PC-3 (cell line): ENCODE results near the gene ZNF469.

Source experiments
- EZH2 ChIP-seq: fragments of 300-600 bp; sonication (generic); IDR thresholded peaks from one replicate; pipeline ENCODE4 v1.6.1; 2017; ENCODE audit warnings: antibody characterized with exemption, mild to moderate bottlenecking, low read length; ENCODE audit not compliant: unreplicated experiment
- EZH2phosphoT487 ChIP-seq: fragments of 300-600 bp; sonication (generic); IDR thresholded peaks from 2 replicates; pipeline ENCODE4 v1.6.1; 2018; ENCODE audit warnings: mild to moderate bottlenecking, antibody characterized with exemption, low read length, borderline replicate concordance
- TF ChIP-seq, protein P1 (sequence below): fragments of 300-600 bp; sonication (generic); conservative IDR thresholded peaks from 2 replicates; pipeline ENCODE4 v1.5.1; 2017; ENCODE audit warnings: antibody characterized with exemption, low read depth, mild to moderate bottlenecking, low read length

DNA sequence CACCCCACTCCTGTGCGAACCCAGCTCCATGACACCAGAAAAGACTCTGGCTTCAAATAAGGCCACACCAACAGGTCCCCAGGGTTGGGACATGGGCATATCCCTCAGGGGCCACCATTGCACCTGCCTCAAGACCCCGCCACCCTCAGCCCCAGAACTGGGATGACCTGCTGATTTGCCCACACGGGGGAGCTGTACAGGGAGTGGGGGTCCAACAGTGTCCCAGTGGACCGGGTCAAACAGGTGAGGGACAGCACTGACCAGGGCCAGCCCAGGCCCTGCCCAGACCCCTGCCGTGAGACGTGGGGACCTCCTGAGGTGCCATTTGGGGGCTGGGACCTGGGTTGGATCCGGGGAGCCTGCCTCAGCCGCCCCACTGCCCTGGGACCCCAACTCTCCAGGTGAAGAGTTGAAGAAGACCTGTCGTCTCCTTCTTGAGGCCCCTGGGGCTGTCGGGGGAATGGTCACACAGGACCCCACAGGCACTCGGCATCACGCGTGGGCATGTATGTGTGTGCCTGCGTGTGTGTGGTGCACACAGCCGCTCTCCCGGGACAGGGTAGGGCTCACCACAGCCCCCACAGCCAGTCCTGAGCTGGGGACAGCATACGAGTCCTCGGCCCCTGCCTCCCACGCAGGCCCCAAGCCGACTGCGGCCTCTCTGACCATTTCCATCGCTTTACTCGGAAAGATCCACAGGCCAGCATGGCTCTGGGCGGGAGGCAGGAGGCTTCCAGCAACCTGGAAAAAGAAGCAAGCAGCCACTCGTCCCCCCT lies 34.2 kb upstream of the ZNF469 start:
- TF ChIP-seq, protein P1, sequence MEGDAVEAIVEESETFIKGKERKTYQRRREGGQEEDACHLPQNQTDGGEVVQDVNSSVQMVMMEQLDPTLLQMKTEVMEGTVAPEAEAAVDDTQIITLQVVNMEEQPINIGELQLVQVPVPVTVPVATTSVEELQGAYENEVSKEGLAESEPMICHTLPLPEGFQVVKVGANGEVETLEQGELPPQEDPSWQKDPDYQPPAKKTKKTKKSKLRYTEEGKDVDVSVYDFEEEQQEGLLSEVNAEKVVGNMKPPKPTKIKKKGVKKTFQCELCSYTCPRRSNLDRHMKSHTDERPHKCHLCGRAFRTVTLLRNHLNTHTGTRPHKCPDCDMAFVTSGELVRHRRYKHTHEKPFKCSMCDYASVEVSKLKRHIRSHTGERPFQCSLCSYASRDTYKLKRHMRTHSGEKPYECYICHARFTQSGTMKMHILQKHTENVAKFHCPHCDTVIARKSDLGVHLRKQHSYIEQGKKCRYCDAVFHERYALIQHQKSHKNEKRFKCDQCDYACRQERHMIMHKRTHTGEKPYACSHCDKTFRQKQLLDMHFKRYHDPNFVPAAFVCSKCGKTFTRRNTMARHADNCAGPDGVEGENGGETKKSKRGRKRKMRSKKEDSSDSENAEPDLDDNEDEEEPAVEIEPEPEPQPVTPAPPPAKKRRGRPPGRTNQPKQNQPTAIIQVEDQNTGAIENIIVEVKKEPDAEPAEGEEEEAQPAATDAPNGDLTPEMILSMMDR = no peak
- TF ChIP-seq EZH2 (no peak), EZH2phosphoT487 (no peak)
